Measurements from ENCODE around the gene SUGCT. TPM values are rescaled to one million over a fixed set of nuclear protein-coding genes. Genes with fewer than 3 reads are reported as not detected.

SUGCT gene
- total and polyA plus RNA-seq, 7 donors: 2.4 to 7.3 (median 3.2) TPM

DNA sequence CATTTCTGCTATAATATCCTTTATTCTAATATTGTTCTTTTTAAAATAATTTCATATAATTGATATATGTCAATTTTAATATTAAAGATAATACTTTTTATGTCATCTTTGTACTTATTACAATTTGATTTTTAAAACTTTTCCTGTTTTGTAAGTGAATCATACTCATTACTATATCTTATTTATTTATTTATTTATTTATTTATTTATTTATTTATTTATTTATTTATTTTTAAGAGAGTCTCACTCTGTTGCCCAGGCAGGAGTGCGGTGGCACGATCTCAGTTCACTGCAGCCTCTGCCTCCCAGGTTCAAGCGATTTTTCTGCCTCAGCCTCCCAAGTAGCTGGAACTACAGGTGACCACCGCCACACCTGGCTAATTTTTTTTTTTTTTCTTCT is 215.3 kb downstream of the SUGCT start:
- Histone ChIP-seq H3K9me3 (no peaks in the 10 kb centered on the region), H3K27ac (no peak overlapping the region), H3K27me3 (ENCODE audit: insufficient read depth in 3 of 3, low read length in 2 of 3) (no peaks in the 10 kb centered on the region), H3K4me3 (no peak overlapping the region), H3K36me3 (ENCODE audit: insufficient read depth in 1 of 2, low read depth in 1 of 2) (no peaks in the 10 kb centered on the region), H3K4me1 (no peaks in the 10 kb centered on the region)
- WGBS, 3 donors: 94 to 98% (median 95%) methylated on average over 4 of the region's 4 CpGs
- intact Hi-C loops (cut with DNase I): no loop called here
- TF ChIP-seq, protein P1, sequence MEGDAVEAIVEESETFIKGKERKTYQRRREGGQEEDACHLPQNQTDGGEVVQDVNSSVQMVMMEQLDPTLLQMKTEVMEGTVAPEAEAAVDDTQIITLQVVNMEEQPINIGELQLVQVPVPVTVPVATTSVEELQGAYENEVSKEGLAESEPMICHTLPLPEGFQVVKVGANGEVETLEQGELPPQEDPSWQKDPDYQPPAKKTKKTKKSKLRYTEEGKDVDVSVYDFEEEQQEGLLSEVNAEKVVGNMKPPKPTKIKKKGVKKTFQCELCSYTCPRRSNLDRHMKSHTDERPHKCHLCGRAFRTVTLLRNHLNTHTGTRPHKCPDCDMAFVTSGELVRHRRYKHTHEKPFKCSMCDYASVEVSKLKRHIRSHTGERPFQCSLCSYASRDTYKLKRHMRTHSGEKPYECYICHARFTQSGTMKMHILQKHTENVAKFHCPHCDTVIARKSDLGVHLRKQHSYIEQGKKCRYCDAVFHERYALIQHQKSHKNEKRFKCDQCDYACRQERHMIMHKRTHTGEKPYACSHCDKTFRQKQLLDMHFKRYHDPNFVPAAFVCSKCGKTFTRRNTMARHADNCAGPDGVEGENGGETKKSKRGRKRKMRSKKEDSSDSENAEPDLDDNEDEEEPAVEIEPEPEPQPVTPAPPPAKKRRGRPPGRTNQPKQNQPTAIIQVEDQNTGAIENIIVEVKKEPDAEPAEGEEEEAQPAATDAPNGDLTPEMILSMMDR (IDR thresholded peaks at IDR 0.05): no peak
- DNase-seq: no peak
- no peak for ATAC-seq

GRCh38 chr7:40354711-40355110 is 219.9 kb downstream of the SUGCT start:
- TF ChIP-seq, protein P1 (IDR thresholded peaks at IDR 0.05): no peak
- H3K9me3 ChIP-seq: no peaks in the 10 kb centered on the region
- intact Hi-C loops (cut with DNase I): no loop called here

GRCh38 chr7:40356312-40356711 is 221.5 kb downstream of the SUGCT start:
- ATAC-seq (no peak), DNase-seq (no peak)
- Histone ChIP-seq H3K9me3 (no peaks in the 10 kb centered on the region), H3K27me3 (ENCODE audit: insufficient read depth in 3 of 3, low read length in 2 of 3) (no peaks in the 10 kb centered on the region), H3K4me1 (no peaks in the 10 kb centered on the region), H3K36me3 (ENCODE audit: insufficient read depth in 1 of 2, low read depth in 1 of 2) (no peaks in the 10 kb centered on the region), H3K4me3 (no peak overlapping the region), H3K27ac (no peak overlapping the region)
- WGBS, 3 donors: 86 to 89% (median 86%) methylated on average over 3 of the region's 3 CpGs
- TF ChIP-seq, protein P1 (IDR thresholded peaks at IDR 0.05): no peak
- intact Hi-C loops (cut with DNase I): no loop called here

More at GRCh38 chr7:40354711-40355110, 219.9 kb downstream of the SUGCT start:
- DNase-seq: no peak
- Histone ChIP-seq H3K36me3 (ENCODE audit: insufficient read depth in 1 of 2, low read depth in 1 of 2) (no peaks in the 10 kb centered on the region), H3K4me3 (no peak overlapping the region), H3K4me1 (no peaks in the 10 kb centered on the region), H3K27ac (no peak overlapping the region), H3K27me3 (ENCODE audit: insufficient read depth in 3 of 3, low read length in 2 of 3) (no peaks in the 10 kb centered on the region)
- WGBS, 3 donors: 68 to 81% (median 73%) methylated on average over 2 of the region's 2 CpGs
- ATAC-seq: no peak

- no peak for DNase-seq
- Histone ChIP-seq H3K27me3 (ENCODE audit: insufficient read depth in 3 of 3, low read length in 2 of 3) (no peaks in the 10 kb centered on the region), H3K9me3 (no peaks in the 10 kb centered on the region), H3K36me3 (ENCODE audit: insufficient read depth in 1 of 2, low read depth in 1 of 2) (no peaks in the 10 kb centered on the region), H3K4me1 (no peaks in the 10 kb centered on the region), H3K27ac (no peak overlapping the region), H3K4me3 (no peak overlapping the region)
- TF ChIP-seq, protein P1 (IDR thresholded peaks at IDR 0.05): no peak
- ATAC-seq: no peak
- intact Hi-C loops (cut with DNase I): no loop called here
- 77 to 83% (median 81%) methylated on average over 6 of the region's 6 CpGs for WGBS, 3 donors
These were observed 222.3 kb downstream of the SUGCT start for GRCh38 chr7:40356871-40357709.
